GM19467 (cell line): Measurements from ENCODE around the gene BMP7.
"Not testable (repeated sequence)": the region's sequence is repeated elsewhere in the genome, so short reads cannot be mapped to it uniquely, and the experiment has no call there.

Experiments
- ATAC-seq: cut with Tn5 transposase; IDR thresholded peaks from one replicate; pipeline ENCODE4 v1.9.1; 2021; ENCODE audit warnings: mild to moderate bottlenecking, moderate library complexity; ENCODE audit not compliant: unreplicated experiment

The BMP7 gene

GRCh38 chr20:57175397-57176010, 90.9 kb downstream of the BMP7 start:
- ATAC-seq, result no peak

- no peak for ATAC-seq
Observed at GRCh38 chr20:57174737-57175136, 91.7 kb downstream of the BMP7 start.

- no peak for ATAC-seq
Observed at GRCh38 chr20:57173986-57174385, 92.5 kb downstream of the BMP7 start.

GRCh38 chr20:57173041-57173440, 93.4 kb downstream of the BMP7 start:
- ATAC-seq, result no peak

DNA sequence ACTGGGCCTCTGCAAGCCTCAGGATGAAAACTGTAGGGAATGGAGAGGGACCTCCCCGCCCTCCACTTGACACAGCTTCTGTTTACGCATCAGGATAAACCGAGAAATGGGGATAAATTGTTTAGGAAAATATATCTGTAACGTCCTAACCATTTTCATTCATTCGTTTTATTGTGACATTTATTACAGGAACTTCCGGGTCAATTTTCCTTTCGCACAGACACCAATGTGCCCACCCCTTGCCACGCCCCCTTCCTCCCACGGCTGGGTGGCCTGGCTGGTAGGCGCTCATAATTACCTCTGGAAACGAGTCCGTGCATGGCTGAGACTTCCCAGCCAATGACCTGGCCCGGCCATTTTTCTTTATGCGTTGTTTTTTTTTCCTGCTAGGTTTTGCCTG, 96.1 kb downstream of the BMP7 start:
- ATAC-seq, result no peak

- no peak for ATAC-seq
Observed at GRCh38 chr20:57169162-57169561, 97.3 kb downstream of the BMP7 start.

DNA sequence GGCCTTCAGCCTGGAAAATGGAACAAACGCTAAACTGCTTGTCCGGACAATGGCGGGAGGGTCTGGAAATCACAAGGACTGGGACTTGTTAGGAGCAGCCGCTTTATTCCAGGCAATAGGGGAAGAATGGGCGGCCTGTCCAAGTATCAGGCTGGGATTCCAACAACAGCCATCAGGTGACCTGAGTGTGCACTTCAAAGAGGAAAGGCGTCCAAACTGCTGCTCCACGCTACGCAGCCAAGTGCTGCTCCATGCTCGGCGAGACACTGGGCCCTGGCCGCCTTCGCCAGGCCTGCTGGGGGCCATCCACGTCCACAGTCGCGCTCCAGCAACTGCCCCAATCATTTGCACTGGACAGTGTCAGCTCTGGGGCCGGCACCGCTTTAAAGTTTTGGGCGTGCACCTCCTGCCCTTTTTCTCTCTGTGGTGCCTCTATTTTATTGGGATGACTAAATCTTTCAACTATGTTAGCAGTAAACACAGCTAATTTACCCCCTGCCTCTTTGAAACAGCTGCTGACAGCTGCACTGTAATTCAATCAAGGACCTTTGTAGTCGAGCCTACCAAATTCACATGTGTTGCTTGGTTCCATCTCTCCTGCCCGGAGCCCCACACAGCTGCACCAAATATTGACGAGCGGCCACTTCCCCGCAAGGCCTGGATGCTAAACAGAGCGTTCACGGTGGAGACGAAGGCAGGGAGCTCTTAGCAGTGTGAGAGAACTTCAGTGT, 98.3 kb downstream of the BMP7 start:
- no peak for ATAC-seq

GRCh38 chr20:57167292-57167655, 99.2 kb downstream of the BMP7 start:
- no peak for ATAC-seq

DNA sequence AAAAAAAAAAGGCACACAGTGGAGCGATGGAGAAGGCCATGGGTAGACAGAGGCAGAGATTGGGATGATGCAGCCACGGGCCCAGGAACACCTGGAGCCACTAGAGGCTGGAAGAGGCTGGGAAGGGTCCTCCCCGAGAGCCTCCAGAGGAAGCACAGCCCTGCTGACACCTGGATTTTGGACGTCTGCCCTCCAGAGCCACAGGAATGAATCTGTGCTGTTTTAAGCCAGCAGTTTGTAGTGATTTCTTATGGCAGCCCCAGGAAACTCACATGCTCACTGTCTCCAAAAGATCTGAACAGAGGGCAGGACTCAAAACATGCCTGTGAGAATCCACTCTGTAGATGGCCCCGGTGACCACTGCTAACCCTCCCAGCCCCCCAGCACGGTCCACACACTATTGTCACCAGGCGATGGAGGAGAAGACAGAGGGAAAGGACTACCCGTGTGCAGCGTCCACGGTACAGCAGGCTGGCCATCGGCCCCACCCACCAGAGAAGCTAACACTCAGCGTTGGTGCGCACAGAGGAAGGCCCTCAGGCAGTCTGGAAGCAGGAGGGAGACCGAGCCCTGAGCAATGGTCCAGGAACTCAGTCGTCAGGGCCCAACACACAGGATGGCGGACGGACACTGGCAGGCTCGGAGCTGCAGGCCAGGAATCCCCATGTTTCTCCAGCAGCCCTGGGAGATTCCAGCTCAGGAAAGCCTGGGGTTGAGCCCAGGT, 99.7 kb downstream of the BMP7 start:
- ATAC-seq, result no peak

DNA sequence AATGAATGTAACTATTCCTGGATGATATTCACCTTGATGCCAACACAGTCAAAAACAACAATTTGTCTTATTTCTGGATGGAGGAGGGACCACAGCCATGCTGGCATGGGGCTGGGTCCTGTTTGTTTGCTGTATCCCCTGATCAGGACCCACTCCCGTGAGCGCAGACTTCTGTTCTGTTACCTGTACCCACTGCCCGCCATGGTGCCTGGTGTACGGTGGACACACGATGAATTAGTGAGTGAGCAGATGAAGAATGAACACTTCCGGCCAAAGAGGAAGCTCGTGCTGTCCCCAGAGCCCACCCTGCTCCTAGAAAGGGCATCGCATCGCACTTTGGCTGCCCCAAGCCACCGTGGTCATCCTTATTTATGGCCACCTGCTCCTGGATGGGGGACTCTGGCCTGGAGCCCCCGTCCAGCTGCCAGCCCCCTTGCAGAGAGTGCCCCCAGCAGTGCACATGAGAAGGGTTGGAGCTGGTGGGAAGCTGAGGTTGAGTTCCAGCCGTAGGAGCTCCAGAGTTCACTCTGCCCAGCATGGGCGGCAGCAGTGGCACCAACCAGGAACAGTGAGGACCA, 100.9 kb downstream of the BMP7 start:
- no peak for ATAC-seq

GRCh38 chr20:57164872-57165271, 101.6 kb downstream of the BMP7 start:
- ATAC-seq, result no peak

GRCh38 chr20:57163041-57163440, 103.4 kb downstream of the BMP7 start:
- no peak for ATAC-seq

- ATAC-seq, result no peak
Observed at GRCh38 chr20:57162362-57162652, 104.1 kb downstream of the BMP7 start.

DNA sequence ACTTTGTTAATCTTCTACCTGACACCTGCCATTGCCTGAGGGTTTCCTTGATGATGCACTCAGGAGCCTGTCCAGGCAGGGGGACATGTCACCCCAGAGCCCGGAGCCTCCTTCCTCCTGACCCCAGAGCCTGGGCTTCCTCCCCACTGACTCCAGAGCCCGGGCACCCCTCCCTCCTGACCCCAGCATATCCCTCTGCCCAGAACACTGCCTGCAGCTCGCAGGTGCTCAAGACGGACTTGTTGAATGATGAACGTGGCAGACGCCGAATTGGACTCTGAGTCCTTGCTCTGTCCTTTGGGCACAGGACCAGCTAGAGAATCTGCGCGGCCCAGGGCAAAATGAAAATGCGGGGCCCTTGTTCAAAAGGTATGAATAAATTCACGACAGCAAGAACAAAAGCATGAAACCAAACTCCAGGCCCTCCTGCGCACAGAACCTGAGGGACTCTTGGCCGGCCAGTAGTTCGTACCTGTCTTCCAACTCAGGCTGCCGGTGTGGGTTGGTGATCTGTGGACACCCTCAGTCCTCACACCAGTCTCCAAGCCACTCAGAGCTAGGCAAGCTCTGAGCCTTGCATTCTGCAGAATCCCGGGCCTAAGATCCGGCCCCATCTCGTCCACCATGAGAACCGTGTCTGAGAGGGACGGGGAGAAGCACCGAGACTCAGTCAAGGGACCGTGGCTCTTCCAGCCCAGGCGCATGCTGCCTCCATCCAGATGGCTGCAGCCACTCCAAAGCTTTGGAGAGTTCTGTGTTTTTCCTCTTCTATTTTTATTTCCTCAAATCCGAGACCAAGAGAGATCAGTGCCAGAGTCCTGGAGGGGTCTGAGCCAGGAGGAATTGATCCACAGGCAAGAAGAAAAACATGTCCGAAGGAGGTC, 104.7 kb downstream of the BMP7 start:
- no peak for ATAC-seq

DNA sequence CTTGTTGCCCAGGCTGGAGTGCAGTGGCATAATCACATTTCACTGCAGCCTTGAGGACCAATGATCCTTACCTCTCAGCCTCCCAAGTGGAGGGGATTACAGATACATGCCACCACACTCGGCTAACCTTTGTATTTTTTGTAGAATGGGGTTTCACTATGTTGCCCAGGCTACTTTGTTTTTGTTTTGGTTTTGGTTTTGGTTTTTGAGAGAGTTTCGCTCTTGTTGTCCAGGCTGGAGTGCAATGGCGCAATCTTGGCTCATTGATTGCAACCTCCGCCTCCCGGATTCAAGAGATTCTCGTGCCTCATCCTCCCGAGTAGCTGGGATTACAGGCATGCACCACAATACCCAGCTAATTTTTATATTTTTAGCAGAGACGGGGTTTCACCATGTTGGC, 105.5 kb downstream of the BMP7 start:
- no peak for ATAC-seq

GRCh38 chr20:57159945-57160610, 106.4 kb downstream of the BMP7 start:
- no peak for ATAC-seq

GRCh38 chr20:57159193-57159851, 107.1 kb downstream of the BMP7 start:
- ATAC-seq, result no peak

DNA sequence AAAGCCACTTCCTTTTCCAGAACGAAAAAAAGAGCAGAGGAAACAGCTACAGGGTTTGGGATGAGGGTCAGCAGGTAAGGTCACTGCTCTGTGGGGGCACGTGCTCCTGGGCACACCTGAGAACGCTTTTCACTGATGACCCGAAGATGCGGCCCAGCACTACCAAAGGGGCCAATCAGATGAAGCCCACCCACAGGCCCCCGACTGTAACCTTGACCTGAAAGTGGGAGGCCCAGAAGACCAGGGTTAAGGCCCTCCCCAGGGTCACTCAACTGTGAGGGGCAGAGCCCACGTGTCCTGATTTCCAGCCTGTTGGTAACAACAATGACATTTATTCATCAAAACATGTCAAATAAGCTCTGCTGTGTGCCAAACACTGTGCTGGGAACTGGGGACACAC, 108.0 kb downstream of the BMP7 start:
- ATAC-seq, result no peak

DNA sequence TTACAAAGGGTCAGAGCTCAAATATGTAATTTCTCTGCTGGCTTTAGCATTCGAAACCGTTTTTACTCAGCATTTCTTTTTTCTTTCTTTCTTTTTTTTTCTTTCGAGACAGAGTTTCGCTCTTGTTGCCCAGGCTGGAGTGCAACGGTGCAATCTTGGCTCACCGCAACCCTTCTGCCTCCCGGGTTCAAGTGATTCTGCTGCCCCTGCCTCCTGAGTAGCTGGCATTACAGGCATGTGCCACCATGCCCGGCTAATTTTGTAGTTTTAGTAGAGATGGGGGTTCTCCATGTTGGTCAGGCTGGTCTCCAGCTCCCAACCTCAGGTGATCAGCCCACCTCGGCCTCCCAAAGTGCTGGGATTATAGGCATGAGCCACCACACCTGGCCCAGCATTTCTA, 108.7 kb downstream of the BMP7 start:
- ATAC-seq, result not testable (repeated sequence)

DNA sequence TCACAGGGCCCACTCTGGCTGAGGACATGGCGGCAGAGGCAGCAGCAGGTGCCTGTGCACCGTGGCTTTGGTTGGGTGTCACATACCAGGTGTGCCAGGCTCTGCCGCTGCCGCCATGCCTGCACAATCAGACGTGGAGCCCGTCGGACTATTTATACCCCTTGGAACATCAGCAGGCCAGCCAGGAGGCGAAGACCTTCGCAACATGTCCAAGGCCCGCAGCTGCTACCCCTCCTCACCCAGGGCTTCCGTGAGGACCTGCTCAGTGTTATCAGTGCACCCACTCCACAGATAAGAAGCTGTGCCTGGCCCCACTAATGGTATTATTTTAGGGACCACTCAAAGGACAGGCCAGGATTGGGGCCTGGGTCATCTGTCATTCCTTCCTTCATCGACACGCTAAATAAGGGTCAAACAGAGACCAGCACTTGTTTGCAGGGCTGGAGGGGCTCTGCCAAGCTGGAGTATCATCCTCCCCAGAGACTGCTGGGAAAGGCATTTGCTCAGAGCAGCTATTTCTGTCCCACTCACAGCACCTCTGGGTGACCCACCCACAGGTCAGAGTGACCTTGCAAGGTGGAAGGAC, 109.2 kb downstream of the BMP7 start:
- ATAC-seq, result no peak
